Right lobe of liver (tissue), 4 donors: ENCODE results near the gene LBR.

Source experiments
- CTCF ChIP-seq, 4 donors: fragments of 200-600 bp in 3 of 4; fragments of 450-650 bp in 1 of 4; IDR thresholded peaks; one replicate each; pipeline versions ENCODE4 v1.5.1 to v1.8.0; 2016 to 2022; ENCODE audit warnings: antibody characterized with exemption in 4 of 4, mild to moderate bottlenecking in 2 of 4
- POLR2A ChIP-seq: fragments of 450-650 bp; IDR thresholded peaks from one replicate; pipeline ENCODE4 v1.6.1; 2017; ENCODE audit warnings: antibody characterized with exemption, mild to moderate bottlenecking
- donor health status: DM: no; HTN: no; CAD: no.
- donor health status: DM: no; HTN: no; CAD: no.
- donor health status: DM: no; HTN: yes; CAD: no.

GRCh38 chr1:225378880-225379279 lies 49.0 kb downstream of the LBR start:
- TF ChIP-seq CTCF (IDR thresholded peaks at IDR 0.05): no peak
- TF ChIP-seq POLR2A: no peak
